Keratinocyte (primary cell): ENCODE results near the gene RPS19BP1. TPM values are rescaled to one million over a fixed set of nuclear protein-coding genes. Genes with fewer than 3 reads are reported as not detected.

Experiments used
- DNase-seq: peaks from one replicate; pipeline ENCODE4 v3.0.0-alpha.2; 2011; ENCODE audit warnings: low read depth, missing footprints, low spot score
- FAIRE-seq: peaks from 2 replicates; lab custom pipeline; 2011; peaks lifted over from hg19 to GRCh38; lab: Jason Lieb, UNC
- H2AFZ ChIP-seq: 2 replicates; pipeline ENCODE4 v1.6.0; 2012; ENCODE audit warnings: low read length, control low read depth, inconsistent platforms; ENCODE audit not compliant: control insufficient read depth
- H3K27ac ChIP-seq: 2 replicates; pipeline ENCODE4 v1.5.1; 2011; ENCODE audit warnings: low read length; ENCODE audit not compliant: control insufficient read depth, insufficient read depth
- H3K27me3 ChIP-seq: 3 replicates; pipeline ENCODE4 v1.6.0; 2011; ENCODE audit warnings: low read length; ENCODE audit not compliant: control insufficient read depth, insufficient read depth; ENCODE audit errors: extremely low read depth
- H3K36me3 ChIP-seq, 2 experiments: 2 replicates in 1 of 2; 3 replicates in 1 of 2; pipeline ENCODE4 v1.5.1; 2011; ENCODE audit warnings: low read length in 2 of 2, mild to moderate bottlenecking in 1 of 2; ENCODE audit not compliant: control insufficient read depth in 2 of 2, insufficient read depth in 2 of 2; ENCODE audit errors: extremely low read depth in 1 of 2
- H3K4me1 ChIP-seq: 3 replicates; pipeline ENCODE4 v1.5.1; 2011; ENCODE audit warnings: low read length; ENCODE audit not compliant: control insufficient read depth, insufficient read depth; ENCODE audit errors: extremely low read depth
- H3K4me2 ChIP-seq: 3 replicates; pipeline ENCODE4 v1.6.0; 2011; ENCODE audit warnings: low read depth, low read length; ENCODE audit not compliant: control insufficient read depth, insufficient read depth; ENCODE audit errors: extremely low read depth
- H3K4me3 ChIP-seq, 3 experiments: fragments of 200-600 bp in 1 of 3; sonication (generic) in 1 of 3; 2 replicates in 2 of 3; 3 replicates in 1 of 3; pipeline ENCODE4 v1.5.1; 2011 to 2016; ENCODE audit warnings: low read length in 3 of 3, mild to moderate bottlenecking in 3 of 3, control low read depth in 2 of 3, inconsistent platforms in 1 of 3, low read depth in 1 of 3, mixed read lengths in 1 of 3, mixed run types in 1 of 3, moderate library complexity in 1 of 3; ENCODE audit not compliant: control insufficient read depth in 2 of 3, insufficient read depth in 2 of 3; ENCODE audit errors: extremely low read depth in 1 of 3
- H3K79me2 ChIP-seq: 2 replicates; pipeline ENCODE4 v1.6.0; 2012; ENCODE audit warnings: low read length; ENCODE audit not compliant: control insufficient read depth, insufficient read depth
- H3K9ac ChIP-seq: 3 replicates; pipeline ENCODE4 v1.6.0; 2011; ENCODE audit warnings: low read length; ENCODE audit not compliant: control insufficient read depth, insufficient read depth; ENCODE audit errors: extremely low read depth
- H3K9me1 ChIP-seq: 3 replicates; pipeline ENCODE4 v1.6.0; 2011; ENCODE audit warnings: low read length; ENCODE audit not compliant: control insufficient read depth, insufficient read depth; ENCODE audit errors: extremely low read depth
- H3K9me3 ChIP-seq: 2 replicates; pipeline ENCODE4 v1.5.1; 2012; ENCODE audit warnings: low read depth, low read length; ENCODE audit not compliant: control insufficient read depth
- H4K20me1 ChIP-seq: 3 replicates; pipeline ENCODE4 v1.6.0; 2011; ENCODE audit warnings: low read length; ENCODE audit not compliant: control insufficient read depth, insufficient read depth; ENCODE audit errors: extremely low read depth
- CTCF ChIP-seq, 3 experiments: IDR thresholded peaks in 1 of 3; conservative IDR thresholded peaks in 1 of 3; optimal IDR thresholded peaks in 1 of 3; 2 replicates in 2 of 3; 3 replicates in 1 of 3; pipeline versions ENCODE3 to v1.5.1; 2011; ENCODE audit warnings: low read length in 3 of 3, mild to moderate bottlenecking in 3 of 3, moderate library complexity in 2 of 3, control low read depth in 1 of 3, inconsistent platforms in 1 of 3; ENCODE audit not compliant: insufficient read depth in 2 of 3; ENCODE audit errors: extremely low read depth in 1 of 3
- EZH2 ChIP-seq: IDR thresholded peaks from one replicate; pipeline ENCODE4 v1.6.1; 2012; ENCODE audit warnings: inconsistent platforms, mild to moderate bottlenecking, low read length, moderate library complexity
- dilution Hi-C: fragments of 300-500 bp; cut with MboI; formaldehyde crosslinking; loops from one replicate; pipeline ENCODE4 v1.7.0; 2020; ENCODE audit warnings: low sequenced_read_pairs; ENCODE audit not compliant: extremely low pct_ligation_motif_present
- polyA plus RNA-seq, 5 experiments: library from polyadenylated mRNA; depleted of rRNA in 3 of 5; stranded (reverse) in 3 of 5; stranded (forward) in 1 of 5; unstranded in 1 of 5; fragments of >200 nt; gene quantifications; 1 replicate in 1 of 5; 2 replicates in 3 of 5; 3 replicates in 1 of 5; pipeline versions ENCODE4 v1.2.1 to v1.2.3, GENCODE V29; 2011 to 2012; ENCODE audit warnings: missing spikeins in 2 of 5, low read depth in 1 of 5, low replicate concordance in 1 of 5

RPS19BP1 gene
- polyA plus RNA-seq, 1 donor (not counting 4 experiments of a cell fraction or from before 2014, with no cell fraction given) = 67.3 TPM

GRCh38 chr22:39496131-39496838, 36.3 kb downstream of the RPS19BP1 start:
- no peak overlapping the region for H3K4me2 ChIP-seq
- dilution Hi-C loops = no loop called here

GRCh38 chr22:39494471-39495120, 38.0 kb downstream of the RPS19BP1 start:
- Histone ChIP-seq H2AFZ (no peak overlapping the region), H3K9me1 (no peaks in the 10 kb centered on the region), H3K79me2 (no peaks in the 10 kb centered on the region), H3K4me2 (no peak overlapping the region), H3K9me3 (no peaks in the 10 kb centered on the region), H3K9ac (no peak overlapping the region), H3K27me3 (no peaks in the 10 kb centered on the region), H3K27ac (no peak overlapping the region), H4K20me1 (no peaks in the 10 kb centered on the region), H3K4me3 (no peak overlapping the region), H3K4me1 (no peaks in the 10 kb centered on the region), H3K36me3 (no peaks in the 10 kb centered on the region)
- dilution Hi-C loops = no loop called here
- DNase-seq = no peak
- no peak for FAIRE-seq
- TF ChIP-seq CTCF (optimal IDR thresholded peaks at IDR 0.05 in 1 of 3, IDR thresholded peaks at IDR 0.05 in 1 of 3, conservative IDR thresholded peaks at IDR 0.05 in 1 of 3; ENCODE audit: extremely low read depth in 1 of 3, insufficient read depth in 2 of 3, low read length in 3 of 3) (no peak), EZH2 (no peak)

More at GRCh38 chr22:39496131-39496838, 36.3 kb downstream of the RPS19BP1 start:
- no peaks in the 10 kb centered on the region for H3K9me1 ChIP-seq
- H3K79me2 ChIP-seq = no peaks in the 10 kb centered on the region
- H3K27ac ChIP-seq = no peak overlapping the region
- H3K9me3 ChIP-seq = no peaks in the 10 kb centered on the region
- H3K4me1 ChIP-seq = peaks cover 3% of the 10 kb centered on the region
- no peak overlapping the region for H3K9ac ChIP-seq
- FAIRE-seq = peak; percentile 58
- no peaks in the 10 kb centered on the region for H3K27me3 ChIP-seq
- DNase-seq = no peak
- H4K20me1 ChIP-seq = no peaks in the 10 kb centered on the region
- no peak overlapping the region for H3K4me3 ChIP-seq
- no peak overlapping the region for H2AFZ ChIP-seq
- TF ChIP-seq CTCF (optimal IDR thresholded peaks at IDR 0.05 in 1 of 3, IDR thresholded peaks at IDR 0.05 in 1 of 3, conservative IDR thresholded peaks at IDR 0.05 in 1 of 3; ENCODE audit: extremely low read depth in 1 of 3, insufficient read depth in 2 of 3, low read length in 3 of 3) = peak; percentile 72 to 86 (median 82)
- TF ChIP-seq EZH2 = no peak
- H3K36me3 ChIP-seq = no peaks in the 10 kb centered on the region
